Adipocyte (in vitro differentiated cells): ENCODE measurements around the gene NR2F1.
A peak's percentile ranks its signal among the peaks of the same experiment; 100 is the strongest.

ENCODE experiments used
- DNase-seq: peaks from one replicate; pipeline ENCODE4 v3.0.0-alpha.2; 2015; ENCODE audit warnings: low read depth
- H3K27me3 ChIP-seq: replicated peaks from 2 replicates; pipeline ENCODE4 v1.7.0; 2013; ENCODE audit warnings: mild to moderate bottlenecking, low read length, moderate library complexity; ENCODE audit not compliant: control insufficient read depth, insufficient read depth
- H3K36me3 ChIP-seq: 2 replicates; pipeline ENCODE4 v1.7.0; 2013; ENCODE audit warnings: low read length, mild to moderate bottlenecking, moderate library complexity; ENCODE audit not compliant: control insufficient read depth, insufficient read depth, severe bottlenecking
- H3K4me1 ChIP-seq: 2 replicates; pipeline ENCODE4 v1.7.0; 2013; ENCODE audit warnings: mild to moderate bottlenecking, low read length, moderate library complexity; ENCODE audit not compliant: control insufficient read depth, insufficient read depth
- H3K4me3 ChIP-seq: 2 replicates; pipeline ENCODE4 v1.7.0; 2013; ENCODE audit warnings: mild to moderate bottlenecking, low read length, moderate library complexity
- H3K9ac ChIP-seq: 2 replicates; pipeline ENCODE4 v1.7.0; 2013; ENCODE audit warnings: mild to moderate bottlenecking, low read length, moderate library complexity
- H3K9me3 ChIP-seq: 2 replicates; pipeline ENCODE4 v1.7.0; 2013; ENCODE audit warnings: mild to moderate bottlenecking, low read length, moderate library complexity; ENCODE audit not compliant: control insufficient read depth

NR2F1 gene

DNA sequence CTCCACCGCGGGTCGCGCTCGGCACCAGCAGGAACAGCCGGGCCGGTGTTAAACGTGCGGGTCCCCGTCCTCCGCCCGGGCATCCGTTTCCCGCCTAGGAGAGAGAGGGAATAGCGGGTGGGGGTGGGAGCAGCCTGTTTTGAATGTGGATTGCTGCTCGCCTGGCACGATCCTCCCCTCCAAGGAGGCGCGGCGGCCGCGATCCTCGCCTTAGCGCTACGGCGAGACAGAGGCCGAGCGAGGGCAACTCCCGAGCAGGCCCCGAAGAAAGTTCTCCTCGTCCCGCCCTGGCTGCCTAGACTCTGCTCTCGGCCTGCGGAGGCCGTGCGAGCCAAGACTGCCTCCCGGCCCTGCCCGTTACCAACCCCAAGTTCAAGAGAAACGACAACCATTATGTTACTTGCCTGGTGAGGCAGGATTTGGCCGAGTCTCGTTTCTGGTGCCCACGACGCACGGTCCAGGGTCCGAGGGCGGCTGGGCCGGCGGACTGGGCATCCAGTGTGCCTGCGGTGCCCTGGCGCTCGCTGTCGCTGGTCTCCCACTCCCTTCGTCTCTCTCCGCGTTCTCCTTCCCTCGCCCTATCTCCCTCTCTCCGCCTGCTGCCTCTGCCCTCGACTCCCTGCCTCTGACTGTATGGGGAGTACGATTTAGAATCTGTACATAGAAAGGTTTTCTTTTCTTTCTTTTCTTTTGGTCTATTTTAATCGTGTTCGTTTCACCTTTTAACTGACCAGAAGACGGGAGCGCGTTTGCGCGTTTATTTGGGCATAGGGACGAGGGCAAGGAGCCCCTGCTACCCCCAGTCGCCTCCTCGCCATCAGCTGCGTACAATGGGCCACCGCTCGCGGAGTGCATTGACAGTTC is 2.7 kb upstream of the NR2F1 start:
- peak; percentile 68 for DNase-seq
- H3K27me3 ChIP-seq: no peaks in the 10 kb centered on the region
- peak overlapping the region; percentile 96 for H3K9ac ChIP-seq
- no peaks in the 10 kb centered on the region for H3K9me3 ChIP-seq
- H3K4me3 ChIP-seq: peak overlapping the region; percentile 93
- H3K36me3 ChIP-seq: no peaks in the 10 kb centered on the region
- H3K4me1 ChIP-seq: peaks cover 4% of the 10 kb centered on the region

DNA sequence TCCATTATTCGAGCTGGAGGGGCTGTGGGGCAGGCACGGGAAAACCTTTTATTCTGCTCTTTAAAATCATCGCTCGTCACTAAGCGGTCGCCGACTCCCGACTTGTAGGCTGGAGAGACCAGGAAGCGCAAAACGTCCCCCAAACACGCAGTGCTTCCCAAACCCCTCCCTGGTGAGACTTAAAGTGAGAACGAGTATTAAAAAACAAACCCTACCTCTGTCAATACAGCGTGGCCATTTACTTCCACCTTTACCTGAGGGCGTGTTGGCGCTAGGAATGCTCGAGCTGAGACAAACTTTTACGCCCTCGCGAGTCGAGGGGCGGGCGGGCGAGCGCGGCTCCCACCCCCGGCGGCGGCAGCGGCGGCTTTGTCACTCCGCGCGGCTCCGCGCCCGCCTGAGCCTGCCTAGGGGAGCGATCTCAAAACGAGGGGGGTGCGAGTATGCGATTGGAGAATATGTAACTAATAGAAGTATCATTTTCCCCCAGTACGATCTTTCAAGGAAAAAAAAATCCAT is 2.0 kb upstream of the NR2F1 start, which contains the start of gene NR2F1-AS1:
Gene NR2F1-AS1, minus strand, starts transcription at position 293 of the 519 bp plus-strand sequence.
- Histone ChIP-seq H3K36me3 (no peaks in the 10 kb centered on the region), H3K27me3 (no peaks in the 10 kb centered on the region)
- DNase-seq: no peak

GRCh38 chr5:93582167-93582462 is 907 bp upstream of the NR2F1 start:
- no peaks in the 10 kb centered on the region for H3K27me3 ChIP-seq
- peaks cover 13% of the 10 kb centered on the region for H3K4me1 ChIP-seq
- no peaks in the 10 kb centered on the region for H3K9me3 ChIP-seq
- H3K36me3 ChIP-seq: no peaks in the 10 kb centered on the region
- peak overlapping the region; percentile 93 for H3K4me3 ChIP-seq
- H3K9ac ChIP-seq: peak overlapping the region; percentile 96
- no peak for DNase-seq

More for the DNA sequence above, 2.0 kb upstream of the NR2F1 start, which contains the start of gene NR2F1-AS1:
- no peaks in the 10 kb centered on the region for H3K9me3 ChIP-seq
- peak within 1 kb of the TSS; percentile 93 for H3K4me3 ChIP-seq
- peak within 1 kb of the TSS; percentile 96 for H3K9ac ChIP-seq
- peaks cover 8% of the 10 kb centered on the region for H3K4me1 ChIP-seq

- peak; percentile 48 for DNase-seq
- Histone ChIP-seq H3K4me3 (peak overlapping the region; percentile 93), H3K9ac (peak overlapping the region; percentile 96), H3K9me3 (no peaks in the 10 kb centered on the region), H3K27me3 (no peaks in the 10 kb centered on the region), H3K4me1 (peaks cover 13% of the 10 kb centered on the region), H3K36me3 (peaks cover 4% of the 10 kb centered on the region)
These were observed 381 bp downstream of the NR2F1 start for GRCh38 chr5:93583439-93583767.

GRCh38 chr5:93583768-93584595 is 960 bp downstream of the NR2F1 start:
- peaks cover 4% of the 10 kb centered on the region for H3K36me3 ChIP-seq
- peak; percentile 79 for DNase-seq

GRCh38 chr5:93584596-93585040 is 1.6 kb downstream of the NR2F1 start:
- DNase-seq: no peak
- H3K36me3 ChIP-seq: peaks cover 4% of the 10 kb centered on the region
- H3K9ac ChIP-seq: peak overlapping the region; percentile 96
- H3K27me3 ChIP-seq: no peaks in the 10 kb centered on the region
- H3K4me3 ChIP-seq: peak overlapping the region; percentile 93
- H3K9me3 ChIP-seq: no peaks in the 10 kb centered on the region
- H3K4me1 ChIP-seq: peaks cover 13% of the 10 kb centered on the region

More at GRCh38 chr5:93583768-93584595, 960 bp downstream of the NR2F1 start:
- Histone ChIP-seq H3K4me1 (peaks cover 13% of the 10 kb centered on the region), H3K4me3 (peak overlapping the region; percentile 93), H3K9ac (peak overlapping the region; percentile 96), H3K27me3 (no peaks in the 10 kb centered on the region), H3K9me3 (no peaks in the 10 kb centered on the region)

DNA sequence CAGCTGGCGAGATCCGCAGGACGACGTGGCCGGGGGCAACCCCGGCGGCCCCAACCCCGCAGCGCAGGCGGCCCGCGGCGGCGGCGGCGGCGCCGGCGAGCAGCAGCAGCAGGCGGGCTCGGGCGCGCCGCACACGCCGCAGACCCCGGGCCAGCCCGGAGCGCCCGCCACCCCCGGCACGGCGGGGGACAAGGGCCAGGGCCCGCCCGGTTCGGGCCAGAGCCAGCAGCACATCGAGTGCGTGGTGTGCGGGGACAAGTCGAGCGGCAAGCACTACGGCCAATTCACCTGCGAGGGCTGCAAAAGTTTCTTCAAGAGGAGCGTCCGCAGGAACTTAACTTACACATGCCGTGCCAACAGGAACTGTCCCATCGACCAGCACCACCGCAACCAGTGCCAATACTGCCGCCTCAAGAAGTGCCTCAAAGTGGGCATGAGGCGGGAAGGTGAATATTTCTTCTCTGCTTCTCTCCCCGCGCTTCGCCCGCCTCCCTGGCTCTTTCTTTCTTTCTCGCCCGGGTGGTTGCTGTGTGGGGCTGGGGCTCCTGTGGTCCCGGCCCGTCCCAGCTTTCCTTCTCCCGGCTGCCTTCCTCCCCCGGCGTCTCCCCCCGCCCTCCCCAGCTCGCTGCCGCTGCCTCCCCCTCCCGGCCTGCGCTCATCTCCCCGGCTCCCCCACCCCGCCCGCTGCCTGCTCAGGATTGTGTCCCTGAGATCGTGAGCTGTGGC is 2.2 kb downstream of the NR2F1 start:
- H3K9me3 ChIP-seq: no peaks in the 10 kb centered on the region
- peak overlapping the region; percentile 88 for H3K9ac ChIP-seq
- no peaks in the 10 kb centered on the region for H3K27me3 ChIP-seq
- H3K36me3 ChIP-seq: peaks cover 4% of the 10 kb centered on the region
- peak; percentile 58 for DNase-seq
- H3K4me3 ChIP-seq: peak overlapping the region; percentile 93
- peaks cover 13% of the 10 kb centered on the region for H3K4me1 ChIP-seq

GRCh38 chr5:93585767-93586385 is 2.9 kb downstream of the NR2F1 start:
- peak overlapping the region; percentile 93 for H3K4me3 ChIP-seq

GRCh38 chr5:93586736-93587596 is 3.9 kb downstream of the NR2F1 start:
- Histone ChIP-seq H3K9ac (peak overlapping the region; percentile 83), H3K4me3 (peak overlapping the region; percentile 93), H3K4me1 (peaks cover 13% of the 10 kb centered on the region), H3K9me3 (no peaks in the 10 kb centered on the region), H3K27me3 (no peaks in the 10 kb centered on the region), H3K36me3 (peaks cover 9% of the 10 kb centered on the region)
- DNase-seq: no peak

More at GRCh38 chr5:93585767-93586385, 2.9 kb downstream of the NR2F1 start:
- Histone ChIP-seq H3K27me3 (no peaks in the 10 kb centered on the region), H3K9ac (peak overlapping the region; percentile 83), H3K36me3 (peaks cover 5% of the 10 kb centered on the region), H3K9me3 (no peaks in the 10 kb centered on the region), H3K4me1 (peaks cover 13% of the 10 kb centered on the region)
- DNase-seq: peak; percentile 46
